Peyer's patch (tissue), 4 donors: ENCODE measurements around the gene GYS1. TPM values are rescaled to one million over a fixed set of nuclear protein-coding genes. Genes with fewer than 3 reads are reported as not detected.
A peak's percentile ranks its signal among the peaks of the same experiment; 100 is the strongest.
"Not testable (repeated sequence)": the region's sequence is repeated elsewhere in the genome, so short reads cannot be mapped to it uniquely, and the experiment has no call there.

ENCODE experiments used
- DNase-seq, 3 donors: peaks; one replicate each; pipeline ENCODE4 v3.0.0-alpha.2; 2017 to 2019
- H3K27ac ChIP-seq, 4 donors: fragments of 200-600 bp; sonication (generic); one replicate each; pipeline ENCODE4 v1.5.1; 2016 to 2019
- H3K27me3 ChIP-seq, 2 donors: fragments of 200-600 bp; sonication (generic); one replicate each; pipeline ENCODE4 v1.5.1; 2019
- H3K36me3 ChIP-seq, 3 donors: fragments of 200-600 bp; sonication (generic); one replicate each; pipeline ENCODE4 v1.5.1; 2016 to 2019
- H3K4me1 ChIP-seq, 4 donors: fragments of 200-600 bp; sonication (generic); one replicate each; pipeline ENCODE4 v1.5.1; 2016 to 2019
- H3K4me3 ChIP-seq, 4 donors: fragments of 200-600 bp; sonication (generic); 1 replicate in 3 of 4; 2 replicates in 1 of 4; pipeline ENCODE4 v1.5.1; 2016 to 2019; ENCODE audit warnings: mild to moderate bottlenecking in 1 of 4
- H3K9me3 ChIP-seq, 4 donors: fragments of 200-600 bp; sonication (generic); one replicate each; pipeline ENCODE4 v1.5.1; 2016 to 2019; ENCODE audit warnings: mild to moderate bottlenecking in 1 of 4
- POLR2A ChIP-seq, 2 donors: fragments of 450-650 bp; IDR thresholded peaks; one replicate each; pipeline ENCODE4 v1.5.1; 2017; ENCODE audit warnings: antibody characterized with exemption in 2 of 2, mild to moderate bottlenecking in 2 of 2, moderate library complexity in 2 of 2
- total RNA-seq, 4 donors: library from RNA; depleted of rRNA; stranded (reverse); fragments of >200 nt; gene quantifications; one replicate each; pipeline ENCODE4 v1.1.0, GENCODE V29; 2016
- TF ChIP-seq, protein P1 (sequence below), 6 experiments: fragments of 450-650 bp in 4 of 6; fragments of 200-600 bp in 2 of 6; sonication (generic) in 1 of 6; IDR thresholded peaks; one replicate each; pipeline ENCODE4 v1.5.1; 2017 to 2019; ENCODE audit warnings: antibody characterized with exemption in 6 of 6, mild to moderate bottlenecking in 3 of 6, moderate library complexity in 1 of 6

The GYS1 gene
- total RNA-seq, 4 donors from 2014 or later, result 24.8 to 61.8 (median 44.0) TPM

DNA sequence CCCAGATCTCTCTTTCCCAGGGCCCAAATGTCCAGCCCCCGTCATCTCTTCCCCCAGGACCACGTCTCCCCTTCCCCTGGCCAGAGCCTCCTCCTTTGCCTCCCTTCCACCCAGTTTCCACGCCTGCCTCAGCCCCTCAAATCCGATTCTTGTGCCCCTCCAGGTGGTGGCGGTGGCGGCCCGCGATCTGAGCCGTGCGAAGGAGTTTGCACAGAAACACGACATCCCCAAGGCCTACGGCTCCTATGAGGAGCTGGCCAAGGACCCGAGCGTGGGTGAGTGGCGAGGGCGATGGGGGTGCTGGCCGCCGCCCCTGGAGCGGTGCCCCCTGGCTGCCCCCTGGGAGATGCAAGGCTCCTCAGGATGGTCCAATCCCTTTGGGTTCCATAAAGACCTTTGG, 58.3 kb downstream of the GYS1 start:
- H3K4me3 ChIP-seq, result peak overlapping the region in 1 of 4 donors; percentile 52
- H3K36me3 ChIP-seq, result no peaks in the 10 kb centered on the region
- H3K4me1 ChIP-seq, result peaks cover 0 to 5% (median 2%) of the 10 kb centered on the region in 4 donors
- H3K9me3 ChIP-seq, result no peaks in the 10 kb centered on the region
- H3K27me3 ChIP-seq, result no peaks in the 10 kb centered on the region
- DNase-seq, result no peak
- TF ChIP-seq POLR2A (IDR thresholded peaks at IDR 0.05), result no peak
- TF ChIP-seq, protein P1, sequence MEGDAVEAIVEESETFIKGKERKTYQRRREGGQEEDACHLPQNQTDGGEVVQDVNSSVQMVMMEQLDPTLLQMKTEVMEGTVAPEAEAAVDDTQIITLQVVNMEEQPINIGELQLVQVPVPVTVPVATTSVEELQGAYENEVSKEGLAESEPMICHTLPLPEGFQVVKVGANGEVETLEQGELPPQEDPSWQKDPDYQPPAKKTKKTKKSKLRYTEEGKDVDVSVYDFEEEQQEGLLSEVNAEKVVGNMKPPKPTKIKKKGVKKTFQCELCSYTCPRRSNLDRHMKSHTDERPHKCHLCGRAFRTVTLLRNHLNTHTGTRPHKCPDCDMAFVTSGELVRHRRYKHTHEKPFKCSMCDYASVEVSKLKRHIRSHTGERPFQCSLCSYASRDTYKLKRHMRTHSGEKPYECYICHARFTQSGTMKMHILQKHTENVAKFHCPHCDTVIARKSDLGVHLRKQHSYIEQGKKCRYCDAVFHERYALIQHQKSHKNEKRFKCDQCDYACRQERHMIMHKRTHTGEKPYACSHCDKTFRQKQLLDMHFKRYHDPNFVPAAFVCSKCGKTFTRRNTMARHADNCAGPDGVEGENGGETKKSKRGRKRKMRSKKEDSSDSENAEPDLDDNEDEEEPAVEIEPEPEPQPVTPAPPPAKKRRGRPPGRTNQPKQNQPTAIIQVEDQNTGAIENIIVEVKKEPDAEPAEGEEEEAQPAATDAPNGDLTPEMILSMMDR (IDR thresholded peaks at IDR 0.05), result no peak
- H3K27ac ChIP-seq, result no peak overlapping the region

DNA sequence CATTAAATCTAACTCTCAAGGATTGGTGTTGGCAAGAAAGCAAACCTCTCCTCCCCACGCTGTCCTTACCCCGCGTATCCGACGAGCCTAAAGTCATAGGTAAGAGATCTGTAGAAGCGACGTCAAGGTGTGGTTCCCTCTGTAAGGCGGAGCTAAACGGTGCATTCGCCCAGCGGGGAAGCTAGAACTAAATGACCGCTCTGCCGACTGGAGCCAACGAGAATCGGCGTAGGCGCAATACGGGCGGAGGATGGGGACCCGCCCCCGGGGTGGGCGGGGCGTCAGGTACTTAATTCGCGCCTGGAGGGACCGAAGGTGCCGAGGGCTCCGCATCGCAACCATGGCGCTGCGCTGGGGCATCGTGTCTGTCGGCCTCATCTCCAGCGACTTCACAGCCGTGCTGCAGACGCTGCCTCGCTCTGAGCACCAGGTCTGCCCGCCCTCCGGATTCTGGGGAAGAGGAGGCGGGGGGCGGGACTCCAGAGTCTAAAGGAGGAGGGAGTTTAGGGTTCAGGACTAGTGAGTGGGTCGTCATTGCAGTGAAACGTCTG, 59.7 kb downstream of the GYS1 start, which contains the start of gene DHDH:
Gene DHDH (plus strand): TSS at position 318 of the 551 bp plus-strand sequence. CDS start 23 bp downstream, at position 341.
- Histone ChIP-seq H3K27me3 (no peaks in the 10 kb centered on the region), H3K4me1 (peaks cover 0 to 5% (median 2%) of the 10 kb centered on the region in 4 donors), H3K27ac (peak within 1 kb of the TSS in 3 of 4 donors; percentile 39 to 79 (median 42)), H3K4me3 (peak within 1 kb of the TSS; percentile 32 to 60 (median 48)), H3K36me3 (no peaks in the 10 kb centered on the region), H3K9me3 (no peaks in the 10 kb centered on the region)
- peak; percentile 59 to 88 for TF ChIP-seq POLR2A (IDR thresholded peaks at IDR 0.05)
- TF ChIP-seq, protein P1 (IDR thresholded peaks at IDR 0.05), result no peak
- peak; percentile 77 to 96 (median 94) for DNase-seq

DNA sequence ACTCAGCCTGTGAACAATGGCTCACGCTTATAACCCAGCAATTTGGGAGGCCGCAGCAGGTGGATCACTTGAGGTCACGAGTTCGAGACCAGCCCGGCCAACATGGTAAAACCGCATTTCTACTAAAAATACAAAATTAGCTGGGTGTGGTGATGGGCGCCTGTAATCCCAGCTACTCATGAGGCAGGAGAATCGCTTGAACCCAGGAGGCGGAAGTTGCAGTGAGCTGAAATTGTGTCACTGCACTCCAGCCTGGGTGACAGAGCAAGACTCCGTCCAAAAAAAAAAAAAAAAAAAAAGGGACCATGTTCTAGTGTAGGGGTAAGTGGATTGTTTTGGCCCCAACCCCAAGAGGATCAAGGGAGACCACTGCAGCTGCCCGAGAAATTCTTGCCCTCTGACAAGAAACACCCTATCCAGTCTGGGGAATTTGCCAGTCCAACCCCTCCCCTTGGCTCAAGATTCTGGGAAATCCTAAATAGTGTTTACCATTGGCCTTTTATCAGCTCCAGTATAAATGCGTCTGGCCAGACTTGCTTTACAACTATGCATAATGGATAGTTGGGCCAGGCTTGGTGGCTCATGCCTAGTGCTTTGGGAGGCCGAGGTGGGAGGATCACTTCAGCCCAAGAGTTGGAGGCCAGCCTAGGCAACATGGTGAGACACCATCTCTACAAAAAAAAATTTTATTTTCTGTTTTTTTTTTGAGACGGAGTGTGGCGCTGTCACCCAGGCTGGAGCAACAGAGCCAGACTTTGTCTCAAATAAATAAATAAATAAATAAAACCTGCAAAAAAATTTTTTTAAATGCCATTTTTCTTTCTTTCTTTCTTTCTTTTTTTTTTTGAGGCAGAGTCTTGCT, 64.7 kb downstream of the GYS1 start:
- Histone ChIP-seq H3K4me1 (peaks cover 0 to 5% (median 0%) of the 10 kb centered on the region in 4 donors), H3K27ac (no peak overlapping the region), H3K9me3 (no peaks in the 10 kb centered on the region), H3K36me3 (no peaks in the 10 kb centered on the region), H3K27me3 (no peaks in the 10 kb centered on the region), H3K4me3 (no peak overlapping the region)
- TF ChIP-seq POLR2A (IDR thresholded peaks at IDR 0.05), result no peak
- TF ChIP-seq, protein P1 (IDR thresholded peaks at IDR 0.05), result no peak
- DNase-seq, result no peak

DNA sequence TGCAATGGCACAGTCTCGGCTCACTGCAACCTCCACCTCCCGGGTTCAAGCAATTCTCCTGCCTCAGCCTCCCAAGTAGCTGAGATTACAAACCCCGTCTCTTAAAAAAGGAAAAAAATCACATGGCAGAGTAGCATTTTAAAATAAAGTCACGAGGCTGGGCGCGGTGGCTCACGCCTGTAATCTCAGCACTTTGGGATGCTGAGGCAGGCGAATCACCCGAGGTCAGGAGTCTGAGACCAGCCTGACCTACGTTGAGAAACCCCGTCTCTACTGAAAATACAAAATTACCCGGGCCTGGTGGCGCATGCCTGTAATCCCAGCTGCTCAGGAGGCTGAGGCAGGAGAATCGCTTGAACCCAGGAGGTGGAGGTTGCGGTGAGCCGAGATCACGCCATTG, 65.4 kb downstream of the GYS1 start:
- H3K9me3 ChIP-seq, H3K4me3 ChIP-seq, H3K27me3 ChIP-seq, H3K27ac ChIP-seq, DNase-seq, H3K4me1 ChIP-seq, H3K36me3 ChIP-seq: not testable (repeated sequence)

DNA sequence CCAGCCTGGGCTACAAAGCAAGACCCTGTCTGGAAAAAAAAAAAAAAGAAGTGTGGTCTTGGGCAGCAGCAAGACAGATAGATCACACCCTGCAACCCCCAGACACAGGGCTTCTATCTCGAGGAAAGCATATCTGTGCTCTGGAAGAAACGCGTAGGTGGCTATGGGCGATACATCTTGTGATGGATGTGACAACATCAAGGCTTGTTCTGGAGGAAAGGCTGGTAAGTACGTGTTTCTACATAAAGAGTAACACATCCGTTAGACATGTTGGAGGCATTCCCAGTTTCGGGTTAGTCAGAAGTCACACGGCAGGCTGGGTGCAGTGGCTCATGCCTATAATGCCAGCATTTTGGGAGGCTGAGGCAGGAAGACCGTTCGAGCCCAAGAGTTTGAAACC, 66.2 kb downstream of the GYS1 start:
- Histone ChIP-seq H3K9me3 (no peaks in the 10 kb centered on the region), H3K4me1 (no peaks in the 10 kb centered on the region), H3K36me3 (peaks cover 0 to 14% (median 0%) of the 10 kb centered on the region in 3 donors), H3K4me3 (no peak overlapping the region), H3K27ac (no peak overlapping the region), H3K27me3 (no peaks in the 10 kb centered on the region)
- TF ChIP-seq, protein P1 (IDR thresholded peaks at IDR 0.05), result no peak
- no peak for TF ChIP-seq POLR2A (IDR thresholded peaks at IDR 0.05)
- DNase-seq, result peak in 1 of 3 donors; percentile 19

DNA sequence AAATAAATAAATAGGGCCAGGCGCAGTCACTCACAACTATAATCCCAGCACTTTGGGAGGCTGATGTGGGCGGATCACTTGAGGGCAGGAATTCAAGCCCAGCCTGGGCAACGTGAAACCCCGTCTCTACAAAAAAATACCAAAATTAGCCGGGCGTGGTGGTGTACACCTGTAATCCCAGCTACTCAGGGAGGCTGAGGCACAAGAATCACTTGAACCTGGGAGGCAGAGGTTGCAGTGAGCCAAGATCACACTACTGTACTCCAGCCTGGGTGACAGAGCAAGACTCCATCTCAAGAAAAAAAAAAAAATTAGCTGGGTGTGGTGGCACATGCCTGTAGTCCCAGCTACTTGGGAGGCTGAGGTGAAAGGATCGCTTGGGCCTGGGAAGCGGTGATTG, 67.2 kb downstream of the GYS1 start:
- H3K27ac ChIP-seq, H3K4me3 ChIP-seq, H3K27me3 ChIP-seq, H3K9me3 ChIP-seq, DNase-seq, H3K4me1 ChIP-seq: not testable (repeated sequence)
- H3K36me3 ChIP-seq, result peaks cover 0 to 24% (median 0%) of the 10 kb centered on the region in 3 donors
